Fibroblast of upper back skin (primary cell): ENCODE results near the gene WFDC1.

ENCODE experiments used
- DNase-seq: peaks from one replicate; pipeline ENCODE4 v3.0.0-alpha.2; 2013

WFDC1 gene

GRCh38 chr16:84274515-84274914, 20.2 kb upstream of the WFDC1 start:
- DNase-seq: no peak

DNA sequence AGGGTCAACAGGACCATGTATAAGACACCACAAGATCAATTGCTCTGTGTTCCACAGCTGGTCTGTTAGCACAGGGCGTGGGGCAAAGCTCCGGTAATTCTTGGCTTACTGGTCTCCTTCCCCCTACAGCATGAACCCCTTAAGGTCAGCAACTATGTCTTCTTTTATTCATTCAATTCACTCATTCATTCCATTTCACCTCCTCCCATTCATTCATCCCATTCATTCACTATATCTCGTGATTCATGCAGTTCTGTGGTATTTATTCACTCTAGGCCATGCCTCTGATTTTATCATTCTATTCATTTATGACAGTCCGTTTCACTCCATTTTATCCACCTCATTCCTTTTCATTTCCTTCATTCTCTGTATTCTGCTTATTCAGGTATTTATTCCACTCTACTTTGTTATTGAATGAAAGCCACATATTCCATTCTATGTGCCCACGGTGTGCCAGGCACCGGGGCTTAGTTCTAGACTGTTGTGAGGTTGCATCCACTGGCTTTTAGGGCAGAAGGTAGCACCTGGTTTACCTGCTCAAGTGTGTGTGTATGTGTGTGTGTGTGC, 19.0 kb upstream of the WFDC1 start:
- no peak for DNase-seq

DNA sequence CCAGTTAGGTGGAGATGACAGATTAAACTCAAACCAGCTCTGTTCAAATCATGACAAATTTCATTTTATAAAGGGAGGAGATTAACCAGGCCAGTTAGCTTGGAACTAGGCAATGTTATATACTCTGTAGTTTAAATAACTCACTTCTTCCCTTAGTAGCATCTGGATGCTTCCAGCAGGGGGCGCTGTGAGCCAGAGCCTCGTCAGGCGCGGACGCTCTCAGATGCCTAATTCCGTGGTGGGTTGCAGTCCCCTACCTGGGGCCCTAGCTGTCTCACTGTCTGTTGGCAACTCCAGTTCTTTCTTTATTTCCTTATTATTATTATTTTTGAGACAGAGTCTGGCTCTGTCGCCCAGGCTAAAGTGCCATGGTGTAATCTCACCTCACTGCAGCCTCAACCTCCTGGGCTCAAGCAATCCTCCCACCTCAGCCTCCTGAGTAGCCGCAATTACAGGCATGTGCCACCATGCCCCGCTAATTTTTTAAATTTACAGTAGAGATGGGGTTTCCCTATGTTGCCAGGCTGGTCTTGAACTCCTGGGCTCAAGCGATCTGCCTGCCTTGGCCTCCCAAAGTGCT, 17.3 kb upstream of the WFDC1 start:
- DNase-seq: peak; percentile 41

DNA sequence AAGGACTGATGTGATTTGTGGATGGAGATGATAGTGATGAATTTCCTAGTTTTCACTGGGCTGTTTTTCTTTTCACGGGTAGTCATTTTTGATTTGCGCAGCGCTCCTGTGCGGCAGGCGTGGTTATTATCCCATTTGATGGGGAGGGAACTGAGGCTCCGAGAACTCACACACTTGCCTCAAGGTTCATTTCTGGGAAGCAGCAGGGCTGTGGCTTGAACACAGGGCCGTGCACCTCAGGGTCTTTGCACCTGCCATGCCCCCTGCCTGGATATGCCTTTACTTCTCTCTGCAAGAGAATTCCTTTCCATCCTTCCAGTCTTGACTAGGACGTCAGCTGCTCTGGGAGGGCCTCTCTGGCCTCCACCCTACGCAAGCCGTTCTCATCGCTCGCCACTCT, 16.3 kb upstream of the WFDC1 start:
- DNase-seq: no peak

DNA sequence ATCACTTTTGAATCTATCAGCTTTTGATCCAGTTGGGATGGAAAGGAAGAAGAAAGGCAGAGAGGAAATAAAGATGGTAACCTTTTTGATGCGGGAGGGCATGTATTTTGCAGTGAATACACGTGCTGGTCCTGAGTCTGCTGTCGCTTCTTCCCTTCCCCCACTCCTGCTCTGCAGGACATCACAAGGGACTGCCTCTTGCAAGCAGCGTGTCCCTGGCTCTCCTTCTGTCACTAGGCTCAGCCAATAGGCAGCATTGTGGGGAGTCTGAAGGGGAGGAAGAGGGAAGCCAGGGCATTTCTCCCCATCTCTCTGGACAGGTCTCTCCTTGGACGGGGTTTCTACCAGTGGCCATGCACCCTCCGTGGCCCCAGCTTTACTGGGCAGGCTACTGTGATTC, 15.7 kb upstream of the WFDC1 start:
- no peak for DNase-seq

GRCh38 chr16:84279881-84280280, 14.8 kb upstream of the WFDC1 start:
- DNase-seq: no peak

DNA sequence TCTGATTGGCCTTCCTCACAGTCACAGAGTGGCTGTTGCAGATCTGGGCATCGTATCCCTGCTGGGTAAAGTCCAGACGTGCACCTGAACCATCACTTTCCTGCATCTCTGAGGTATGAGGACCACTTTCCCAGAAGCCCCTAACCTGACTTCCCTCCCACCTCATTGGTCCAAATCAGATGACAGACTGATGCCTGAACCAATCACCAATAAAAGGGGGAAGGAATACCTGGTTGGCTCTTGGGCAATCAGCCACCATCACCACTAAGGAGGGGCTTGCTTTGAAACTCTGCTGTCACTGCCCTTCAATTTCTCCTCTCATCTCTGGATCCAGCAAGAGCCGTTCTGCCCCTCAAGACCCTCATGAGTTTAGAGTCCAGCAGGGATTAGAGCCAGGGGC, 13.6 kb upstream of the WFDC1 start:
- DNase-seq: no peak

GRCh38 chr16:84282533-84282932, 12.1 kb upstream of the WFDC1 start:
- no peak for DNase-seq

DNA sequence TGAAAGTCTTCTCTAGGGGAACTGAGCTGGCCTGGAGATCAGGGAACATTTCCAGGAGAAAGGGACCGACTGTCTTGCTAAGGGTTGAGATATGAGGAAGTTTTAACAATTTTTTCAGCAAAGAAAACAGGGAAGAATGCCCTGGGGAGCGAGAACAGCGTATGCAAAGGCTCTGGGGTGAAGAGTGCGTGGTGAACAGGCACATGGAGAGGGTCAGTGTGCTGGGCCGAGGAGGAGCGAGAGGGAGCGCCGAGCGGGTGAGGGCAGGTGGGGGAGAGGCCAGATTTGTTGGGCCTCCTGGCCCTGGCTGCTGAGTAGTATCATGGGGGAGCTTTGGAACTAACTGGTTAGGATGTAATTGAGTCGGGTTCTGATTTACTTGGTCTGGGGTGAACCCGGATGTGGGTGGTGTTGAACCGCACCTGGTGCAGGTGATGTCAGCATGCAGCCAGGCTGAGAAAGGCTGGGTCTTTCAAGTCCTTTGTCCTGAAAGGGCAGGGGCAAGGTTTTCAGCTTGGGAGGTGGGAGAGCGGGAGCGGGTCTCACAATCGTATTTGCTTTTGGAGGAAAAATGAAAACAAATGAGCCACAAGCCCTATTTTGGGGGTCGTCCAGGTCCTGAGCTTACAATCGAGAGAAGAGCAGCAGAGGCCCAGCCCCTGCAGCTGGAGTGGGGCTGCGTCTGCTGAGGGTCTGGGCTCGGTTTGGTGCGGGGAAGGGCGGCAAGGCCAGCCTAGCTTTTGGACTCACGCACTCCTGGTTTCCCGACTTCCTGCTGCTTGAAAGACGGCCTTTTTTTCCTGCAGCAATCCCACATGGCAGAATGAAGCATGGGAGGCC, 11.1 kb upstream of the WFDC1 start:
- DNase-seq: no peak

DNA sequence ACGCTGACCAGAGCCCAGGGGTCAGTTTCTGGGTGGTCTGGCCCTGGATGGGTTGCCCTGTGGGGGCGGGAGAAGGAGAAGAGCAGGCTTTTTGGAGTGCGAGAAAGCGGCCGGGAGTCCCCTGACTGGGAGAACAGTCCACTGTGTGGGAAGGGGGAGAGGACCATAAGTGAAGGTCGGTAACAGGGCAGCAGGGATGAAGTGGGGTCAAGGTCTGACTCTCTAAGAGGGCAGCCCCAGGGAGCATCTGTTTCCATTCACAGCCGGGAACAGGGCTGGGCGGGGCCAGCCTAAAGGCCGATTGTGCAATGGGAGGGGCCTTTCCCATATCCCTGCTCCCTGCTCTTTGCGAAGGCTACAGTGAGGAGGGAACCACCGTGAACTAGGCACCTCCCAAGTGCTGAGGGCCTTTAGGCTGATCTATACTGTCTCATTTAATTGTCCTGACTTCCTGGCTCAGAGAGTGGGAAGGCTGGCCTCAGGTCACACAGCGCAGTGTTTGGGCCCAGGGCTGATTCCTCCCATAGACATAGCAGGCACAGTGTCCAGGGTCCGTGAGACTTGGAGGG, 10.4 kb upstream of the WFDC1 start:
- no peak for DNase-seq

GRCh38 chr16:84286578-84287240, 8.0 kb upstream of the WFDC1 start:
- DNase-seq: no peak

DNA sequence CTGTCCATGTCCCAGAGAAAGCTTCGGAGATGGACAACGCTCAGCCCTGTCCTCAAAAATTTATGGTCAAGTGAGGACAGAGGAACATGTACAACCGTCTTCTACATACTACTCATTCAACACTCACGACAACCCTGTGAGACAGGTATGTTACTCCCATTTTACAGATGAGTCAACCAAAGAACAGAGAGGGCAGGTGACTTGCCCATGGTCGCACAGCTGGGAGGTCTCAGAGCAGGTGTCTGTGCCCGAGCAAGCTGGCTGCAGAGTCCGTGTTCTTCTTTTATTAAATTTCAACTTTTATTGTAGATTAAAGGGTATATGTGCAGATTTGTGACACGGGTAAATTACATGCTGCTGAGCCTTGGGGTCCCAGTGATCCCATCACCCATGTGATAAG, 5.8 kb upstream of the WFDC1 start:
- DNase-seq: no peak

GRCh38 chr16:84291226-84291625, 3.5 kb upstream of the WFDC1 start:
- peak; percentile 36 for DNase-seq

GRCh38 chr16:84292011-84292410, 2.7 kb upstream of the WFDC1 start:
- DNase-seq: peak; percentile 39

DNA sequence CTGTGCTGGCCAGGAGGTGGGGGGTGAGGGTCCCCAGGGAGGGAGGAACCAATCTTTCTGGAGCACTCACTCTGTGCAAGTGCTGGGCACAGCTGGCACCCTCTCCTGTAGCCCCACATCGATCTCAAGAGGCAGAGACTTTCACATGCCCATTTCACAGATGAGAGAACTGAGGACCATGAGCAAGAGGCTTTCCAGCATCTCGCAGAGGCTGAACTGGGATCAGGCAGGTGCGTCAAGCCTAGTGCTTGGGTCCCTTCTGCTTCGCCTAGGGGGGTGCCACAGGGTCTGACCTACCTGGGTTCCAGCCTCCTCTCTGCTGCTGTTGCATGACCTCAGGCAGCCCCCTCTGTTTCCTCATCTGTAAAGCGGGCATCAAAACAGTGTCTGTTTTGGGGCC, 1.3 kb upstream of the WFDC1 start:
- no peak for DNase-seq

GRCh38 chr16:84294117-84294516, 561 bp upstream of the WFDC1 start:
- DNase-seq: no peak

- no peak for DNase-seq
These were observed 654 bp downstream of the WFDC1 start for GRCh38 chr16:84295203-84295860.

DNA sequence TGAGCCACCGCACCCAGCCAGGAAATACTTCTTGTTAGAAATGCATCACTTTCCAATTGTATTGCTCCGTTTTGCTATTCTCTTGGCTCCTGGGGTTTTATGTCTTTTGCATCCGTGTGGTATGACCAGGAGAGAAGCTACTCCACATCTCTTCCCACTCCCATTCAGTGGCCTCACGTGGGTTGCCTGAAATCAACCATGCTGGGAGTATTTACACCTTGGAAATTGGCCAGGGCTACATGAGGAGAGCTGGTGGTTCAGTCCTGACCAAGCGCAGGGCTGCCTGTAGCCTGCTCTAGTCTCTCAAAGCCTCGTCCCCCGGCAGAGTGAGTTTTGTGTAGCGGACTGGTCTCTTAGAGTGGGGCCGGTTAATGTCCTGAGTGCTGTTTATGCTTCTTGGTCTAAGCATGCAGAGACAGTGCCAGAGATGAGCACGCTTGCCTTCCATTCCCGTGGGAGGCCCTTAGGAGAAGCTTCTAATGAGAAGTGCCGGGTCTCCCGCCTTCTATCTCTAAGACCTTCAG, 3.8 kb downstream of the WFDC1 start:
- no peak for DNase-seq

DNA sequence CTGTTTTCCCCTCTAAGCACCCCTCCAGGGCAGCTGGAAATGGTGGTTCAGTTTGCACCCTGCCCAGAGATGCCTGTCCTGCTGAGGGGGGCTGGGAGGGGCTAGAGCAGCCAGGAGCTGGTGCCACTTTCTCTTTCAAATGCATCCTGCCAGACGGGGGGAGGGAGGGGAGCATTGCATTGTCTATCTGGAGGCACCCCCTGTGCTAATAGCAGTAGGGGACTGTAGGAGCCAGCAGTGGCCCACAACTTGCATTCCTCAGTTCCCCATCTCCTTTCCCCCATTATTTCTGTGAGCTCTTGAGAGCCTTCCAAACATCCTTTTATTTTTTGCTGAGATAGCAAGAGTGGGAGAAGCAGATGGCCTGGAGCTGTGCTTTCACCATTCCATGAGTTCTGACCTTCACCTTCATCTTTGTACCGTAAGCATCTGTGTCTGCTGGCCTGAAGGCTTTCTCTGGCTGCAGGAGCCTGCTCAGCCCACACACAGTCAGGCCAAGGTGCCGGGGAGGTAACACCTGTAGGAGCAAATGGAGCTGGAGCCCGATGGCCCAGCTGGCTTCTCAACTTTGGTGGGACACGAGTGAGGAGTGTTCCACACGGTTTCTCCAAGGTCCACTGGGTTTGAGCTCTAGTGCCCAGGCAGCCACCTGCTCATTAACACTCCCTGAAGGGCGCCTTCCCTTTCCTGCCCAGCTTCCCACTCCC, 5.2 kb downstream of the WFDC1 start:
- no peak for DNase-seq

- DNase-seq: no peak
These were observed 7.7 kb downstream of the WFDC1 start for GRCh38 chr16:84302111-84302954.

DNA sequence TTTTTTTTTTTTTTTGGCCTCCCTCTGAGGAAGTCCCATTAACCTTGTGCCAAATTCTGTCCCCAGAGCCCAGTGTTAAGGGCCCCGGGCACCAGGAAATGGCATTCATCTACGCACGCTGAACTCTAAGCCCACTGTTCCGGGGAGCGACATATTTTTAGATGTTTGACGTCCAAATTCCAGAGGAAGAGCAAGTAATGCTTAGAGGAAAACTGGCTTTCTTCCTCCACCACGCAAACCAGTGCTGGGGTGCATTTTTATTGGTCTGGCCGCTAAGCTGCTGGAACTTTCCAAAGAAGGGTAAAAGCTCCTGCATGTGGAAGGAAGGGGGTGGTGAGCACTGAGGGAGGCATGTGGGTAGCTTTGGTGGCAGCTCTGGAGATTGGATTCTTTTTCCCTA, 8.3 kb downstream of the WFDC1 start:
- peak; percentile 59 for DNase-seq
